Motor neuron (in vitro differentiated cells): ENCODE measurements around the gene FAM117A. TPM values are rescaled to one million over a fixed set of nuclear protein-coding genes. Genes with fewer than 3 reads are reported as not detected.

Source experiments
- ATAC-seq, 8 experiments: fragments of 200-7000 bp; cut with Tn5 transposase; replicated peaks in 6 of 8; 2 replicates each; pipeline ENCODE4 v1.8.0; 2021; ENCODE audit warnings: mild to moderate bottlenecking in 8 of 8, moderate library complexity in 8 of 8
- H3K27ac ChIP-seq, 2 donors: fragments of 250-450 bp; sonication (Bioruptor Pico); 2 replicates each; pipeline ENCODE4 v1.9.0; 2021; ENCODE audit warnings: antibody characterized with exemption in 2 of 2, mild to moderate bottlenecking in 2 of 2, moderate library complexity in 1 of 2
- H3K4me1 ChIP-seq, 2 donors: fragments of 250-450 bp; sonication (Bioruptor Pico); replicated peaks in 1 of 2; 2 replicates each; pipeline ENCODE4 v1.6.1; 2021; ENCODE audit warnings: antibody characterized with exemption in 2 of 2, mild to moderate bottlenecking in 2 of 2, moderate library complexity in 1 of 2
- H3K4me3 ChIP-seq, 5 donors: fragments of 250-450 bp; sonication (Bioruptor Pico); 2 replicates each; pipeline ENCODE4 v1.9.0; 2021; ENCODE audit warnings: antibody characterized with exemption in 5 of 5, mild to moderate bottlenecking in 5 of 5, moderate library complexity in 4 of 5
- WGBS, 10 experiments: fragments of 450-650 bp; shearing (Covaris generic); methylation state at CpG; one replicate each; pipeline ENCODE4 v1.0.0; 2022; 5-methylcytosine and 5-hydroxymethylcytosine counted together
- in situ Hi-C, 9 experiments: fragments of 400-800 bp; cut with MboI; loops; one replicate each; pipeline ENCODE4 v1.15.0; 2021; ENCODE audit warnings: low sequenced_read_pairs in 9 of 9, low pct_unique_long_range_greater_than_20kb in 2 of 9; ENCODE audit not compliant: unreplicated experiment in 9 of 9
- total RNA-seq, 8 experiments: library from RNA; unstranded; fragments of 300-600 nt; gene quantifications; 2 replicates each; pipeline versions ENCODE4 v1.2.3 to v1.2.4, GENCODE V29; 2022

FAM117A gene
- total RNA-seq, 8 experiments from 2014 or later, result 2.2 to 17.2 (median 9.9) TPM

GRCh38 chr17:49705254-49705653, 58.7 kb downstream of the FAM117A start:
- H3K4me1 ChIP-seq, result peaks cover 7% of the 10 kb centered on the region in 2 donors
- no peak overlapping the region for H3K4me3 ChIP-seq
- H3K27ac ChIP-seq, result no peak overlapping the region
- ATAC-seq, result no peak
- in situ Hi-C loops, result no loop called here

GRCh38 chr17:49703557-49704277, 60.2 kb downstream of the FAM117A start:
- 51 to 100% (median 70%) methylated on average over 1 to 4 of the region's 6 CpGs; no CpG with 5 or more reads in 3 of the 10 experiments for WGBS, 10 experiments
- ATAC-seq, result peak in 1 of 8 experiments; percentile 24
- H3K4me1 ChIP-seq, result peaks cover 7% of the 10 kb centered on the region in 2 donors

GRCh38 chr17:49700960-49701359, 63.0 kb downstream of the FAM117A start:
- no peaks in the 10 kb centered on the region for H3K4me1 ChIP-seq
- in situ Hi-C loops, result no loop called here
- H3K27ac ChIP-seq, result no peak overlapping the region
- 10 to 100% (median 59%) methylated on average over 1 to 6 of the region's 6 CpGs; no CpG with 5 or more reads in 2 of the 10 experiments for WGBS, 10 experiments
- peak in 3 of 8 experiments; percentile 96 to 98 (median 98) for ATAC-seq
- no peak overlapping the region for H3K4me3 ChIP-seq

More at GRCh38 chr17:49703557-49704277, 60.2 kb downstream of the FAM117A start:
- no peak overlapping the region for H3K4me3 ChIP-seq
- in situ Hi-C loops, result no loop called here
- H3K27ac ChIP-seq, result no peak overlapping the region

- in situ Hi-C loops, result loop anchor here (5.0 to 25.0 kb wide), 5 partner anchors 125 to 288 kb away; partner anchors contain the start of genes PHB1 (in 4 of the 9) and NXPH3 (in 2 of the 9)
- 50 to 100% (median 80%) methylated on average over 1 to 6 of the region's 8 CpGs; no CpG with 5 or more reads in 3 of the 10 experiments for WGBS, 10 experiments
- ATAC-seq, result no peak
- Histone ChIP-seq H3K4me1 (no peaks in the 10 kb centered on the region), H3K4me3 (no peak overlapping the region), H3K27ac (no peak overlapping the region)
These were observed 63.9 kb downstream of the FAM117A start for GRCh38 chr17:49699966-49700575.

DNA sequence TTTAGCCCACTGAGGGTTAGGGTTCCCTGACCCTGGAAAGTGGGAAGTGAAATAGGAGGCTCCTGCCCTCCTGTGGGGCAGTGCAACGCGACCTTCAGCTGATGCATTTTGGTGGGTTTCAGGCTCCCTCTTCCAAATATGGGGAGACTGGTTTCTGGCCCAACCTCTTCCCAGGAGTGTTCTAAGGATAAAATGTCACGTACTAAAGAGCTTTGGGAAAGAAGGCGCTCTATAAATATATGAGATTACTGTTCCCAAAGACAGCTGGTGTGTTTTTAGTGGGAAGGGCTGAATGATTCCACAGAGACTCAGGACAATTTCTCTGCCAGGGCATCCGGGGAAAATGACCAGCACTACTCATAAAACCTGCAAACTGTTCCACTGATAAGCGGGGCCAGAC, 65.9 kb downstream of the FAM117A start:
- no peak overlapping the region for H3K27ac ChIP-seq
- ATAC-seq, result no peak
- in situ Hi-C loops, result loop anchor here (5.0 to 25.0 kb wide), 5 partner anchors 123 to 286 kb away; partner anchors contain the start of genes PHB1 (in 4 of the 9) and NXPH3 (in 2 of the 9)
- 20 to 74% (median 48%) methylated on average over 1 to 6 of the region's 6 CpGs; no CpG with 5 or more reads in 2 of the 10 experiments for WGBS, 10 experiments
- H3K4me1 ChIP-seq, result no peaks in the 10 kb centered on the region
- no peak overlapping the region for H3K4me3 ChIP-seq

DNA sequence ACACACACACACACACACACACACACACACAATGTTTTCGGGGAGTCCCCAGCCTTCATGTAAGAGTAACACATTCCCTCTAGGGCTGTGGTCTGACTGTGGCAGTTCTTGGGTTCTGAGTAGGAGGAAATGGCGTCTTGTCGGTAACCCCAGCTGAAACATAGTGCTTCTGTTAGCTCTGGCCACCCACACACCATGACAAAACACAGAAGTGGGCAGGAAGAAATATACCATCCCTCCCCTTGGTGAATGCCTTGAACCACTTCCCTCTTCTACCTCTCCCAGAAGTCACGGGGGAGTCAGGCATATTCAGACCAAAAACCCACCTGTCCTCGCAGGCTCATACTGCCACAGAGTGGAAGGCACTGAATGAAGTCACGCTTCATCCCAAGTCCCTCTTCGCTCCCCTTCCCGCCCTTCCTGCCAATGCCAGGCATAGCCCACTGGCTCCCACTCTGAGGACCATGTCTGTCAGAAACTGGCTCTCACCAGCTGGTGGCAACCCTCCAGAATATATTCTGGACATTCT, 67.6 kb downstream of the FAM117A start:
- Histone ChIP-seq H3K4me1 (no peaks in the 10 kb centered on the region), H3K27ac (no peak overlapping the region), H3K4me3 (no peak overlapping the region)
- ATAC-seq, result no peak
- WGBS, 10 experiments, result 45 to 100% (median 90%) methylated on average over 1 to 5 of the region's 8 CpGs; no CpG with 5 or more reads in 5 of the 10 experiments
- in situ Hi-C loops, result loop anchor here (5.0 to 25.0 kb wide), 5 partner anchors 121 to 284 kb away; partner anchors contain the start of genes PHB1 (in 4 of the 9) and NXPH3 (in 2 of the 9)

- in situ Hi-C loops, result loop anchor here (5.0 to 25.0 kb wide), 5 partner anchors 121 to 283 kb away; partner anchors contain the start of genes PHB1 (in 4 of the 9) and NXPH3 (in 2 of the 9)
- Histone ChIP-seq H3K4me1 (no peaks in the 10 kb centered on the region), H3K4me3 (no peak overlapping the region), H3K27ac (no peak overlapping the region)
- ATAC-seq, result no peak
- 0 to 100% (median 45%) methylated on average over 1 to 4 of the region's 5 CpGs for WGBS, 10 experiments
These were observed 68.2 kb downstream of the FAM117A start for GRCh38 chr17:49695698-49696232.

GRCh38 chr17:49694847-49695697, 68.9 kb downstream of the FAM117A start:
- no peaks in the 10 kb centered on the region for H3K4me1 ChIP-seq
- peak in 6 of 8 experiments; percentile 25 to 52 (median 34) for ATAC-seq
- no peak overlapping the region for H3K27ac ChIP-seq
- WGBS, 10 experiments, result 0 to 57% (median 34%) methylated on average over 1 to 16 of the region's 16 CpGs; no CpG with 5 or more reads in 2 of the 10 experiments
- no peak overlapping the region for H3K4me3 ChIP-seq
- in situ Hi-C loops, result loop anchor here (5.0 to 25.0 kb wide), 5 partner anchors 120 to 283 kb away; partner anchors contain the start of genes PHB1 (in 4 of the 9) and NXPH3 (in 2 of the 9)

DNA sequence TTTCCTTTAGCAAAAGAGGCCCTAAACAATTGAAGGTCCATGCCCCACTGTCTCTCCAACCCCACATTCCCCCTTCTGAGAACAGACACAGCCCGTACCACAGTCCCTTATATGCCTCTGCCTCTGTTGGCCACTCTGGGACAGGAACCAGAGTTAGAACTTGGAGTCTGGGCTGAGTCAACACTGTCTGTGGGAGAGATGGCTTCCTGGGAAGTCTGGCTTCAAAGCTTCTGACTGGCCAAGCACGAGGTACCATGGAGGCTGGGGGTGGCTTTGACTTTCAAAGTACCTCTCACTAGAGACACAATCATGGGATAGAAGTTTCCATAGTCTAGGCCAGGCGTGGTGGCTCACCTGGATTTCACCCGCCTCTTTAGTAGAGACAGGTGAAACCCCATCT, 71.2 kb downstream of the FAM117A start:
- Histone ChIP-seq H3K27ac (no peak overlapping the region), H3K4me3 (no peak overlapping the region), H3K4me1 (no peaks in the 10 kb centered on the region)
- WGBS, 10 experiments, result 50 to 100% (median 85%) methylated on average over 1 to 2 of the region's 4 CpGs; no CpG with 5 or more reads in 4 of the 10 experiments
- no peak for ATAC-seq
- in situ Hi-C loops, result loop anchor here (5.0 to 25.0 kb wide), 5 partner anchors 118 to 280 kb away; partner anchors contain the start of genes PHB1 (in 4 of the 9) and NXPH3 (in 2 of the 9)

- ATAC-seq, result no peak
- WGBS, 10 experiments, result 41 to 80% (median 60%) methylated on average over 1 to 8 of the region's 8 CpGs; no CpG with 5 or more reads in 3 of the 10 experiments
- Histone ChIP-seq H3K4me3 (no peak overlapping the region), H3K27ac (no peak overlapping the region), H3K4me1 (no peaks in the 10 kb centered on the region)
- in situ Hi-C loops, result loop anchor here (5.0 to 25.0 kb wide), 5 partner anchors 117 to 279 kb away; partner anchors contain the start of genes PHB1 (in 4 of the 9) and NXPH3 (in 2 of the 9)
These were observed 72.2 kb downstream of the FAM117A start for GRCh38 chr17:49691677-49692191.

- in situ Hi-C loops, result loop anchor here (5.0 to 25.0 kb wide), 5 partner anchors 116 to 279 kb away; partner anchors contain the start of genes PHB1 (in 4 of the 9) and NXPH3 (in 2 of the 9)
- H3K27ac ChIP-seq, result no peak overlapping the region
- whole genome bisulfite sequencing, 10 experiments, result 35 to 90% (median 84%) methylated on average over 1 to 9 of the region's 9 CpGs; no CpG with 5 or more reads in 3 of the 10 experiments
- no peak overlapping the region for H3K4me3 ChIP-seq
- H3K4me1 ChIP-seq, result no peaks in the 10 kb centered on the region
- ATAC-seq, result no peak
These were observed 72.8 kb downstream of the FAM117A start for GRCh38 chr17:49691086-49691676.
